ENCODE results near the gene CALHM3.

The CALHM3 gene

DNA sequence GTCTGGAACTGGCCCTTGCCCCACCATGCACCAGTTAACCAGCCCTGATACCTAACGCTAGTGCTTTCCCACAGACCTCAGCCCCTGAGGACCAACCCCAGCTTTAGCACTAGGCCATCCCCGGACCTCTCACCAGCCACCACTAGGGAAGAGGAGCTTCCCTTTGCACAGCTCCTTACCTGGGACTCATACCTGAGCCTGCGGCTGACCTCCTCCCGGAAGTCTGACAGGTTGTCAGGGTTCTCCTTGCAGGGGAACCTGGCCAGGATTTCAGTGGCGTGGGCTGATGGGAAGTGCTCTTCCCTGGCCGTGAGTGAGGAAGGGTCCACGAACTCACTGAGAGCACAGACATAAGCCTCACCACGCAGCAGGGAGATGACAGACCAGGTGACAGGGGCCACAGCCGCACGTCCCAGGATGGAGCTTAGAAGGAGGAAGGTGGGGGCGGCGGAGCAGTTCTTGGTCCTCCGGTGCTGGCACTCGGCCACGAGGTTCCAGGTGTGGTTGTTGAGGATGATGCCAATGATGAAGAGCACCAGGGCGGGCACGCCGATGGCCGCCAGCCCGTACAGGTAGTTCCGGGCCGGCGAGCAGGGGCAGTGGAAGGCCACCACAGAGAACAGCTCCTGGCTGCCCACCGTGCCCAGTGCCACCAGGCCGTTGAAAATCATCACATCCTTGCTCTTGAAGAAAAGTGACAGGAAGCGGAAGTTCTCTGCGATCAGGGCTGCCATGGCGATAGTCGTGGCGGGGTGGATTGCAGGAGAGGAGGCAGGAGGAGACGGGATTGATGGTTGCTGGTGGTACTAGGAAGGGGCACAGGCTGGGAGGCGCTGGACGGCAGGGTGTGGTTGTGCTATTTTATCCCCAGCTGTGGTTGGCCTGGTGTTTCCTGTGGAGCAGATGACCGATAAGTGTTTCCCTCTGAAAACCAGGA, 29.6 kb downstream of the CALHM3 start:
- DNase-seq (ENCODE audit: low read depth), result no peak

DNA sequence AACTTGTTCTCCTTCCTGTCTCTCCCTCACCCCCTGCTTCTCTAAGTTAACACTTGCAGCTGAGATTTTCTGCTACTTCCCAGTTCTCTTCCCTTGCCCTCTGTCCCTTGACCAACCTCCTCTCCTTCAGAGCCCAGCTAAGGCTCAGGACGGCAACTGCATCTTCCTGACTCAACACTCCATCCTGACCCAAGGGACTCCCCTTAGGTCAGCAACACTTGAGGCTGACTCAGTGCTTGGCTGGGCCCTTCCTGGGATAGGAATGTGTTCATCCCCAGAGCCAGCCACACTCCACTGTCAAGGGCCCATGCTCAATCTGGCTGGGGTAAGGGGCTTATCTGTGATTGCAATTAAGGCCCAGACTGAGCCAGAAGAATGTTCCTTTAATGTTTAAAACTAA, 30.3 kb downstream of the CALHM3 start:
- peak; percentile 85 for DNase-seq (ENCODE audit: low read depth)

DNA sequence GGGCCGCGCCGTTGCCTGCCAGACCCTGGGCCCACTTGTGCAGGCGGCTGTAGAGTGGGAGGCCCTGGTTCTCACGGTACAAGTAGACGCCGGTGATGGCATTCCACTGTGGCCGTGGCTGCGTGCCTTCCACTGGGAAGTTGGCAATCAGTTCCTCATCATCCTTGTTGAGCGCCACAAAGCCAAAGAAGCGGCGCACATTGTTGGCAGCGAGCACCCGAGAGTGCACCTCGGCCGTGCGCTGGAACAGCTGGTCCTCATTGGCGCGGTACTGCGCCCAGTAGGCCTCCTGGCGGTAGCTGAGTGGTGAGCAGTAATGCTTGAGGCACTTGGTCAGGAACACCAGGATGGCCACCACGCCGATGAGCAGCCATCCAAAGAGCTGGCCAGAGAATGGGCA, 31.9 kb downstream of the CALHM3 start:
- DNase-seq (ENCODE audit: low read depth), result no peak

DNA sequence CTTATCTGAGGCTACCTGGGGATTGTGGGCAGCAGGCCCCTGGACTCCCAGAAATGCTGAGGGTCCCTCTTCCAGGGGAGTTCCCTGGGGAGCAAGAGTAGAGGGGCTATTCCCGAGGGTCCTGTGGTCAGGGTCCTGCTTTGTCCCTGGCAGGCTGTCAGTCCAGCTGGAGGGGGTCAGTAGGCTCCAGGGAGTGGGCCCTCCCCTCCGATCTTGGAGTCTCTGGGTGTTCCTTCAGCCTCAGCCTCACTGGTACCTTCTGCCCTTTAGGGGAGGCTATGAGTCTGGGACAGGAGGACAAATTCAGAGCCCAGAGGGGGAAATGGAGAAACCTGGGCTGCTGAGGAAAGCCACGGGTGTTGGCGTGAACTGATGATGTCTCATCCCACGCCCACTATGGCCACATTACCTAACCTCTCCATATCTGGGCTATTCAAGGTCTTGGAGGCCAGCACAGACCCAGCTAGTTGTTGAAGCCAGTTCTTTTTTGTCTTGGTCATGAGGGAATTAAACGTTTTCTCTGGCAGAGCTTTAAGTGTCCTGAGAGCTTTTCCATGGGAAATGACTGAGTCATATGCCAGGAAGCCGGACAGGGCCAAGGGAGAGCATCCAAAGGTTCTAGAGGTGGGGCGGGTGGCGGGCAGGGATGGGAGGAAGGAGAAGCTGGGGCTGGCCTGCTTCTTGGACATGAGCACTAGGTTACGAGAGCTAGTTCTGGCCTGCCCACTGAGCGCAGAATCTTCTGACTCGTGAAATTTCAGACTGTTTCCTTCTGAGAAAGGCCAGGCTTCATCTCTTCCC, 33.1 kb downstream of the CALHM3 start:
- no peak for DNase-seq (ENCODE audit: low read depth)

DNA sequence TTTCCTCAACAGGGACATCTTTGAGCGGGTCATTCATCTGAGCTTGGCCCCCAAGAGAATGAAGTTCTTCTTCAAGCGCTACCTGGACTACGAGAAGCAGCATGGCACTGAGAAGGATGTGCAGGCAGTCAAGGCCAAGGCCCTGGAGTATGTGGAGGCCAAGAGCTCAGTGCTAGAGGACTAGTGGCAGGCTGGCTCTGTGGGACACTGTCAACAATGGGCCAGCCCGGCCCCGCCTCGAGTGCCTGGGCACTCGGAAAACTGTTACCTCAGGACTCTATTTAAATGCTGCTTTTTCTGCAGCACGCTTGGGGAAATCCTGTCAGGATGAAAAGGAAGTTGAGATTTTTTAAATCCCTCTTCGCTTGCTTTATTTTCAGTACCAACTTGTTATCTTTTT, 33.7 kb downstream of the CALHM3 start:
- no peak for DNase-seq (ENCODE audit: low read depth)

DNA sequence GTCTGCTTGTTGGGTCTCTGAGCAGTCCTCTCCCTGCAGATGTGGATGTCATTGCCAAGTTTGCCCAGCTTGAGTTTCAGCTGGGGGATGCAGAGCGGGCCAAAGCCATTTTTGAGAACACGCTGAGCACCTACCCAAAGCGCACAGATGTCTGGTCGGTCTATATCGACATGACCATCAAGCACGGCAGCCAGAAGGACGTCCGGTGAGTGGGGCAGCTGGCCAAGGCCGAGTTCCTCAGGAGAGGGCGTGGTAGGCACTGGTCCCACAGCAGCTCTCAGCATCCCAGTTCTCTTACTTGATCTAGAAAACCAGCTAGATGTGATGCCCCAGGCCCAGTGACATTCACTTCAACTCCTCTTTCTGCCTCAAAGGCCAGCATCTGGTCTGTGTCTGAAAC, 34.6 kb downstream of the CALHM3 start:
- DNase-seq (ENCODE audit: low read depth), result no peak

DNA sequence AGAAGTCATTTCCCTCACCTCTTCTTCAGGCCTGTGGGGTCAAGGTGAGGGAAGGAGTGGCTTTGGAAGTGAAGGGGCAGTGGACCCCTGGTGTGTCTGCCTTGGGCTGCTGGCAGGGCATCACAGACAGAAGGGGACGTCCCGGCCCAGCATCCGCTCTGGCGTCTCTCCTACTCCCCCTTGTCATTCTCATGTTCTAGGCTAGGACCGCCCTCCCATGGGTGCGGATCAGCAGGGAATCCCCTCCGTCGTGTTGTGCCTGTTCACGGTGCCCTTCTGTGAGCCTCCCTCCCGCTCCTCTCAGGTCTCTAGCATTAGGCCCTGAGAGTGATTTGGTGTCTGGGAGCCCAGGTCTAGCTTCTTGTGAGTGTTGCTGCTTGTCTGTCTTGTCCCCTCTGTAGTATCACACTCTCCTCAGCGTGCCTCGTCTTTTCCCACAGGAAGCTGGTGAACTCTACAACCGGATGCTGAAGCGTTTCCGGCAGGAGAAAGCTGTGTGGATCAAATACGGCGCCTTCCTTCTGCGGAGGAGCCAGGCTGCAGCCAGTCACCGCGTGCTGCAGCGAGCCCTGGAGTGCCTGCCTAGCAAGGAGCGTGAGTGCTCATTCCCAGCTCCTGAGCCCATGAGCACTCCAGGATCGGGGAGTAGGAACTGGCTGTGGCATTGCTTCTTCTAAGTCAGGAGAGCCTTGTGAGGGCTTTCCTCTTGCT, 35.4 kb downstream of the CALHM3 start:
- DNase-seq (ENCODE audit: low read depth), result no peak

DNA sequence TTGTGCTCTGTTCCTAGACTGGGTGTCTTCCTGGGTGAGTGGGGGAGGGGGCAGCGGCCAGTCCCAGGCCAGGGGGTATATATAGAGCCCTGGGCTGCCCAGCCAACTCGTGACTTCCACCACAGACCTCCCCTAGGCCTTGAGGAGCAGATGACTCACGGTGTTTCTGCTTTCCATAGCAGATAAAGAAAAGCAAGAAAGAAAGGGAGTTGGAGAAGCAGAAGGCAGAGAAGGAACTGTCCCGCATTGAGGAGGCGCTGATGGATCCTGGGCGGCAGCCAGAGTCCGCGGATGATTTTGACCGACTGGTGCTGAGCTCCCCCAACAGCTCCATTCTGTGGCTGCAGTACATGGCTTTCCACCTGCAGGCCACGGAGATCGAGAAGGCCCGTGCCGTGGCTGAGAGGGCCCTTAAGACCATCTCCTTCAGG, 37.0 kb downstream of the CALHM3 start:
- peak; percentile 79 for DNase-seq (ENCODE audit: low read depth)

DNA sequence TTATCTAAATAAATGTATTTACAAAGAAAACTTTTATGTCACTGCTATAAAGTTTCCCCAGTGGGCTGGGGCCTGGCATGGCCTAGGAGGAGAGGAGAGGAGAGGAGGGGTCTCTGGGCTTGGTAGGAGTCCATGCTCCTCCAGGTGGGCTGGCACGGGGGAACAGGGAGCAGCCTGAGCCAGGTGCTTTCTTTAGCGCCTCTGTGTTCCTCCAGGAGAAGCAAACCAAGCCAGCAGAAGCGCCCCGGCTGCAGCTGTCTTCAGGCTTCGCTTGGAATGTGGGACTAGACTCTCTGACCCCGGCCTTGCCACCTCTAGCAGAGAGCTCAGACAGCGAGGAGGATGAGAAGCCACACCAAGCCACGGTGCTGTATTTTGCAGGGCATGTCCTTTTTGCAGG, 37.4 kb downstream of the CALHM3 start:
- no peak for DNase-seq (ENCODE audit: low read depth)

DNA sequence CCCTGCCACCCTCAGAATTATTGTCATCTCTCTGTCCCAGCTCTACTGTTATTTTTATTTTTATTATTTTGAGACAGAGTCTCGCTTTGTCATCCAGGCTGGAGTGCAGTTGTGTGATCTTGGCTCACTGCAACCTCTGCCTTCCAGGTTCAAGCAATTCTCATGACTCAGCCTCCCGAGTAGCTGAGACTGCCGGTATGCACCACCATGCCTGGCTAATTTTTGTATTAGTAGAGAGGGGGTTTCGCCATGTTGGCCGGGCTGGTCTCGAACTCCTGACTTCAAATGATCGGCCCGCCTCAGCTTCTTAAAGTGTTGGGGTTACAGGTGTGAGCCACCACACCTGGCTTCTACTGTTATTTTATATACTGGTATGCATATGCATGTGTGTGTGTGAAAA, 37.8 kb downstream of the CALHM3 start:
- peak; percentile 40 for DNase-seq (ENCODE audit: low read depth)

DNA sequence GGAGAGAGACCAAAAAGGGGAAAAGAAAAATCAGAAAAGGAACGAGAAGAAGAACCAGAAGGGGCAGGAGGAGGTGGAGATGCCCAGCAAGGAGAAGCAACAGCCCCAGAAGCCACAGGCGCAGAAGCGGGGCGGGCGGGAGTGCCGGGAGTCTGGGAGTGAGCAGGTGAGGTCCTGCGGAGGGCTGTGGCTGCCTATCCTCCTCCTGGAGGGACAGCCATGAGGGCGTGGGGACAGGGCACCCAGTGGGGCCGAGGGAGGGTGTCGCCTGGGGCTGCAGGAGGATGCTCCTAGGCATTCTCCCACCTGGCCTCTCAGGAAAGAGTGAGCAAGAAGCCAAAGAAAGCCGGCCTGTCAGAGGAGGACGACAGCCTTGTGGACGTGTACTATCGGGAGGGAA, 38.6 kb downstream of the CALHM3 start:
- no peak for DNase-seq (ENCODE audit: low read depth)

DNA sequence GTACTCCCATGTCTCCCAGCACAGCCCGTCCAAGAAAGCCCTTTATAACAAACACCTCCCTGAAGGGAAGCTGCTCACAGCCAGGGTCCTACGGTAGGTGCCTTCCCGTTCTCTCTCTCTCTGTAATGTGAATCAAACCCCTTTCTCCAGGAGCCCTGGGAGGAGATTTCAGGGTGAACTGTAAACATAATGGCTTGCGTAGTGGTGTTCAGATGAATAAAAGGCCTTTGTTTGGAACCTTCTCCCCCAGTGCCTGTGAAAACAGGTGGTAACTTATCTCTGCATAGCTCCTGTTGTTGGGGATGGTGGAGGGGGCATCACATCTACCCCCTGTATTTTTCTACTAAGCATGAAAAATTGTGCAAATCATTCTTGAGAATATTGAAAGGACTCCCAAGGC, 39.3 kb downstream of the CALHM3 start:
- DNase-seq (ENCODE audit: low read depth), result no peak

DNA sequence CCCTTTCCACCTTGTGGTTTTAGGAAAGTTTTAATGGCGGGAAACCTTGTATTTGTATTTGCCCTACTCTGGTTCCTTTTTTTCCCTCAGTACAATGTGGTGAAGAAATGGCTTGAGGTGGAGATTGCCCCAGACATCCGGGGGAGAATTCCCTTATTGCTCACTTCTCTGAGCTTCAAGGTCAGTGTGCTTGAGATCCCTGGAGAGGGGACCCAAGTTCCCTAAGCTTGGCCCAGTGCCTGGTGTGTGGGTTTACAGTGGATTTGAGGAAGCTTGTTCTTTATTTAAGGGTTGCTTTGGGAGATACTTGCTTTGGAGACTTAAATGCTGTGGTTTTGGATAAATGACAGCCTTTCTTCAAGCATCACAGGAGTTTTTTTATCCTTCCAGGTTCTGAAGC, 45.2 kb downstream of the CALHM3 start:
- DNase-seq (ENCODE audit: low read depth), result peak; percentile 69

DNA sequence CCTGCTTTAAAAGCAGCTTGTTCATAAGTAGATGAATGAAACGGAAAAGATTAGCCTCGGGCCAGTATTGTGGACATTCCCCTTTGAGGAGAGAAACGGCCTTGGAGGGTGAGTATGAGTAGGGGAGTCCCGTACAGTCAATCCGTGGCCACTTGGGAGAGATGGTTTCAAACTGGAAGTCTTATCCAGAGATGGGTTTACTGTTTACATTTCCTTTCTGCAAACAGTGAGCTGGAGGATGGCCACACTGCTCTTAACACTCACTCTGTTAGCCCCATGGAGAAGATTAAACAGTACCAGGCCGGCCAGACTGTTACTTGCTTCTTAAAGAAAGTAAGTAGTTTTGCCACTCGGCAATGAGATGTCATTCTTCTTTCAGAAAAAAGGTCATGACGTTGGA, 47.1 kb downstream of the CALHM3 start:
- no peak for DNase-seq (ENCODE audit: low read depth)

DNA sequence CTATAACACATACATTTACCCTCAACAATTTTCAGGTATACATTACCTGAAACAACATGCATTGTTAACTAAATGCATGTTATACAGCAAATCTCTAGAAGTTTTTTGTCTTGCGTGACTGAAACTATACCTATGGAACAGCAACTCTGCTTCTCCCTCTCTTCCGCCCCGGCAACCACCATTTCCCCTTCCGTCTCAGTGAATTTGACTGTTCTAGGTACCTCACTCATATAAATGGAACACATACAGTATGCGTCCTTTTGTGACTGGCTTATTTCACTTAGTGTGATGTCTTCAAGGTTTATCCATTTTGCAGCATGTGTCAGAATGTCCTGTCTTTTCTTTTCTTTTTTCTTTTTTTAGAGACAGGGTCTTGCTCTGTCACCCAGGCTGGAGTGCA, 49.4 kb downstream of the CALHM3 start:
- no peak for DNase-seq (ENCODE audit: low read depth)

DNA sequence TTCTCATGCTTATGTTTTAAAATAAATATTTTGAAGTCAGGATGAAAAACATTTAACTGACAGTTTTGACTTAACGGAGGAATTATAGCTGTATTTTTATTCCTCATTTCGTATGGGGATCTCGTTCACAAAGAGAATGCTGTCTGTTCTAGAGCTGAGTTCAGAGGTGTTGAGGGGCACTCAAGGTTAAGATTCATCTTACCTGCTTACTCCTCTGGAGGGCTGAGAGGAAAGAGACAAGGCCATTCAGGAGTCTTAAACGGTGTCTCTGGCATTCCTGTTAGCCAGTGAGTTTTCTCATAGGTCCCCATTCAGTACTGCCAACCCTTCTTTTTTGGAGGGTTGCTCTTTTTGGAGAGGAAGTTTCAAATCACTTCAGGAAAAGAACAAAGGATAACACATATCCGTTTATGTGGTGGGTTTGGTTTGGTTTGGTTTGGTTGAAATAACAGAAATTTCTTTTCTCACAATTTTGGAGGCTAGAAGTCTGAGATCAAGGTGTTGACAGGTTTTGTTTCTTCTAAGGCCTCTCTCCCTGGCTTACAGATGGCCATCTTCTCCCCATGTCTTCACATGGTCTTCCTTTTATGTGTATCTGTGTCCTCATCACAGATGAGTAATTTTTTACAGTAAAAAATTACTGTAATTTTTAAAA, 49.9 kb downstream of the CALHM3 start:
- no peak for DNase-seq (ENCODE audit: low read depth)

DNA sequence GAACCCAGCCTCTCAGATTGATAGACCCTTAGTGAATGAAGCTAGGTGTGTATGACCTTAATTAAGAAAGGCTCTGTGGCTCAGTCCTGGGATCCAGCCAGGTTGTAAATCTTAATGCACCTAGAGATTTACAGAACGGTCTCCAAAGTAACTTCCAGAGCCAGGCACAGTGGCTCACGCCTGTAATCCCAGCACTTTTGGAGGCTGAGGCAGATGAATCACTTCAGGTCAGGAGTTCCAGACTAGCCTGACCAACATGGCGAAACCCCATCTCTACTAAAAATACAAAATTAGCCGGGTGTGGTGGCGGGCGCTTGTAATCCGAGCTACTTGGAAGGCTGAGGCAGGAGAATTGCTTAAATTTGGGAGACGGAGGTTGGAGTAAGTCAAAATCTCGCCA, 51.2 kb downstream of the CALHM3 start:
- peak; percentile 22 for DNase-seq (ENCODE audit: low read depth)

DNA sequence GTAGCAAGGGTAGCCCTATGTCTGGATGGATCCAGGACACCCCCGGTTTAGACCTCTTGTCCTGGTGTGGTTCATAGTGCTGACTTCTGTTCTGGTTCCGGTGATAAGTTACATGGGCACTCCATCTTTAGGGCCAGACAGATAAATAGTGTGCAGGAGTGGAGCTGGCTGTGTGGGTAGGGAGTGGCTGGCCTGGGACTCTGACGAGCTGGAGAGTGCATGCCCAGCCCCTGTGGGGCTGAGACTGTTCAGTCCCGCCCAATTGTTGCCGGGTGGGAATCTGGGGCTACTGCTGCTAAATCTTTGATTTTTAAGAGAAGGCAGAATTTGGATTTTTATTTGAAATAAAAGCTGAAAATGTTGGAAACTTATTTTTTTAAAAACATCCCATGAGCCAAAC, 55.3 kb downstream of the CALHM3 start:
- DNase-seq (ENCODE audit: low read depth), result no peak
